ENCODE results near the gene SMYD3. TPM values are rescaled to one million over a fixed set of nuclear protein-coding genes. Genes with fewer than 3 reads are reported as not detected.
"Not testable (repeated sequence)": the region's sequence is repeated elsewhere in the genome, so short reads cannot be mapped to it uniquely, and the experiment has no call there.

The SMYD3 gene
- total RNA-seq, 1 experiment from 2014 or later: 17.4 TPM

GRCh38 chr1:246029616-246030015 is 477.5 kb downstream of the SMYD3 start:
- Histone ChIP-seq H3K27ac (ENCODE audit: low read length) (no peak overlapping the region), H3K4me1 (ENCODE audit: control insufficient read depth, insufficient read depth, low read length) (no peaks in the 10 kb centered on the region), H3K36me3 (ENCODE audit: control insufficient read depth, insufficient read depth, low read length) (no peaks in the 10 kb centered on the region), H3K9me3 (ENCODE audit: control insufficient read depth, insufficient read depth, low read depth, low read length) (no peaks in the 10 kb centered on the region), H3K4me3 (ENCODE audit: low read depth in 2 of 2, low read length in 2 of 2) (no peak overlapping the region), H3K27me3 (ENCODE audit: control insufficient read depth, insufficient read depth, low read length) (no peaks in the 10 kb centered on the region)
- ATAC-seq (no peak), DNase-seq (ENCODE audit: low read depth, low spot score) (no peak)
- BruUV-seq (replicated peaks): no TSS peak
- in situ Hi-C loops (cut with HindIII; ENCODE audit: low pct_unique_long_range_greater_than_20kb, low sequenced_read_pairs) (no loop called here), intact Hi-C loops (cut with micrococcal nuclease; ENCODE audit: unreplicated experiment) (no loop called here)
- CTCF ChIA-PET: no interaction called here
- POLR2A ChIA-PET: no interaction called here
- no peak for TF ChIP-seq CTCF (IDR thresholded peaks at IDR 0.05)
- no peak for TF ChIP-seq REST (IDR thresholded peaks at IDR 0.05; ENCODE audit: insufficient read depth in 1 of 2, low read depth in 2 of 2, low read length in 1 of 2)
- no peak for TF ChIP-seq SIN3A (IDR thresholded peaks at IDR 0.05; ENCODE audit: borderline replicate concordance, insufficient read depth, low read depth, low read length)

- H3K4me1 ChIP-seq (ENCODE audit: control insufficient read depth, insufficient read depth, low read length); H3K36me3 ChIP-seq (ENCODE audit: control insufficient read depth, insufficient read depth, low read length); H3K4me3 ChIP-seq (ENCODE audit: low read depth in 2 of 2, low read length in 2 of 2); H3K27me3 ChIP-seq (ENCODE audit: control insufficient read depth, insufficient read depth, low read length); in situ Hi-C loops (cut with HindIII; ENCODE audit: low pct_unique_long_range_greater_than_20kb, low sequenced_read_pairs); H3K9me3 ChIP-seq (ENCODE audit: control insufficient read depth, insufficient read depth, low read depth, low read length); ATAC-seq; POLR2A ChIA-PET; CTCF ChIA-PET; DNase-seq (ENCODE audit: low read depth, low spot score); H3K27ac ChIP-seq (ENCODE audit: low read length); BruUV-seq (replicated peaks); intact Hi-C loops (cut with micrococcal nuclease; ENCODE audit: unreplicated experiment): not testable (repeated sequence)
These were observed 483.0 kb downstream of the SMYD3 start for GRCh38 chr1:246024118-246024517.

- CTCF ChIA-PET: no interaction called here
These were observed 486.7 kb downstream of the SMYD3 start for GRCh38 chr1:246020211-246020954.

More at GRCh38 chr1:246020211-246020954, 486.7 kb downstream of the SMYD3 start:
- no TSS peak for BruUV-seq (replicated peaks)
- intact Hi-C loops (cut with micrococcal nuclease; ENCODE audit: unreplicated experiment): no loop called here
- Histone ChIP-seq H3K9me3 (ENCODE audit: control insufficient read depth, insufficient read depth, low read depth, low read length) (no peaks in the 10 kb centered on the region), H3K4me1 (ENCODE audit: control insufficient read depth, insufficient read depth, low read length) (no peaks in the 10 kb centered on the region), H3K4me3 (ENCODE audit: low read depth in 2 of 2, low read length in 2 of 2) (no peak overlapping the region), H3K27me3 (ENCODE audit: control insufficient read depth, insufficient read depth, low read length) (no peaks in the 10 kb centered on the region), H3K27ac (ENCODE audit: low read length) (no peak overlapping the region), H3K36me3 (ENCODE audit: control insufficient read depth, insufficient read depth, low read length) (no peaks in the 10 kb centered on the region)
- DNase-seq (ENCODE audit: low read depth, low spot score) (no peak), ATAC-seq (no peak)
- POLR2A ChIA-PET: interaction anchor here (1.0 kb wide), 1 partner anchor 466 kb away, joined by 3 read pairs; no protein-coding TSS in a partner anchor
- no peak for TF ChIP-seq CTCF (IDR thresholded peaks at IDR 0.05)
- in situ Hi-C loops (cut with HindIII; ENCODE audit: low pct_unique_long_range_greater_than_20kb, low sequenced_read_pairs): no loop called here

Measured in Panc1 (cell line).